HEK293T (cell line): ENCODE data around the gene WHAMM.

Experiments used
- BHLHE40 ChIP-seq: fragments of 450-650 bp; IDR thresholded peaks from 2 replicates; pipeline ENCODE4 v1.6.1; 2016; ENCODE audit warnings: mild to moderate bottlenecking, moderate library complexity, borderline replicate concordance
- CTBP1 ChIP-seq: fragments of 450-650 bp; IDR thresholded peaks from 2 replicates; pipeline ENCODE4 v1.6.1; 2016; ENCODE audit warnings: borderline replicate concordance
- ELF4 ChIP-seq: fragments of 450-650 bp; IDR thresholded peaks from 2 replicates; pipeline ENCODE4 v1.6.1; 2017; ENCODE audit warnings: antibody characterized with exemption
- FOXM1 ChIP-seq: fragments of 450-650 bp; IDR thresholded peaks from 2 replicates; pipeline ENCODE4 v1.6.1; 2017; ENCODE audit warnings: mild to moderate bottlenecking, borderline replicate concordance
- NFRKB ChIP-seq: fragments of 450-650 bp; IDR thresholded peaks from 2 replicates; pipeline ENCODE4 v1.6.1; 2016; ENCODE audit warnings: mild to moderate bottlenecking, moderate library complexity
- SP1 ChIP-seq: fragments of 450-650 bp; IDR thresholded peaks from 2 replicates; pipeline ENCODE4 v1.6.1; 2017
- SUZ12 ChIP-seq: fragments of 450-650 bp; IDR thresholded peaks from 2 replicates; pipeline ENCODE4 v1.6.1; 2016; ENCODE audit warnings: mild to moderate bottlenecking
- TARDBP ChIP-seq: fragments of 450-650 bp; IDR thresholded peaks from 2 replicates; pipeline ENCODE4 v1.6.1; 2016
- ZNF384 ChIP-seq: fragments of 450-650 bp; IDR thresholded peaks from 2 replicates; pipeline ENCODE4 v1.6.1; 2016

DNA sequence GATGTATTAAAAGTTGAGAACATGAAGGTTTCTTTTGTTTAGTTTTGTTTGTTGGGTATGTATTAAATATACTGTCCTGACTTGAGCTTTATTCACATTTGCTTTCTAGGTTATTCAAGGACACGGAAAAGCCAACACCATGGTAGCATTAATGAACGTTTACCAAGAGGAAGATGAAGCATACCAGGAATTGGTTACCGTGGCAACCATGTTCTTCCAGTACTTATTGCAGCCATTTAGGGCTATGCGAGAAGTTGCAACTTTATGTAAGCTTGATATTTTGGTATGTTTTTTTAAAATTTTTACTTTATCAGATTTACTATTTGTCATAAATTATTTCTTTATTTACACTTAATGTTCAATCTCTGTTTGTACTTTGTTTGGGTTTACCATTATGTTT is 3.6 kb downstream of the WHAMM start:
- TF ChIP-seq SUZ12 (no peak), BHLHE40 (no peak), SP1 (no peak), TARDBP (no peak), CTBP1 (no peak), FOXM1 (no peak), ZNF384 (no peak), ELF4 (no peak), NFRKB (no peak)
